Sigmoid colon (tissue), 4 donors: ENCODE data around the gene PADI2.

Source experiments
- CTCF ChIP-seq, 4 experiments: fragments of 450-650 bp in 3 of 4; fragments of 200-600 bp in 1 of 4; IDR thresholded peaks; one replicate each; pipeline ENCODE4 v1.5.1; 2016 to 2019; ENCODE audit warnings: antibody characterized with exemption in 4 of 4, mild to moderate bottlenecking in 3 of 4, moderate library complexity in 2 of 4
- EP300 ChIP-seq, 4 donors: sonication (generic); formaldehyde crosslinking; IDR thresholded peaks; one replicate each; pipeline ENCODE4 v1.6.1; 2017; ENCODE audit warnings: antibody characterized with exemption in 4 of 4
- POLR2A ChIP-seq, 2 donors: fragments of 450-650 bp; IDR thresholded peaks; one replicate each; pipeline ENCODE4 v1.6.1; 2016; ENCODE audit warnings: antibody characterized with exemption in 2 of 2, mild to moderate bottlenecking in 2 of 2, moderate library complexity in 2 of 2
- POLR2AphosphoS5 ChIP-seq, 4 donors: sonication (generic); formaldehyde crosslinking; IDR thresholded peaks; one replicate each; pipeline ENCODE4 v1.6.1; 2017; ENCODE audit warnings: antibody characterized with exemption in 4 of 4

DNA sequence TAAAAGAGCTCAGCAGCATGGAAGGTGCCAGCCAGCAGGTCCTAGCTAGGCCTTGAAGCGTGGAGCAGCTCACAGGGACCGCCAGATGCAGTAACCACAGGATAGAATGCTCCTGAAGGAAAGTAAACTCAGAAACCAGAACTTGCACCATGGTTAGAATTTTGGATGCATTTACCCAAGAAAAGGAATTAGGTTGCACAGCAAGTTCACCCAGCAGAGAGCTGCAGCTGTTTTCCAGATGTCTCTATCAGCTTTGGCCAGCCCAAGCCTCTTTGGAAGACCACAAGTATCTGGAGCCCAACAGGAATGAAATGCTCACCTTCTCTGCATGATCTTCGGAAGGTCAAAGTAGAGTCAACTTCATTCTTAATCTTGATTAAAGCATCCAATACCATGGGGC, 86.5 kb downstream of the PADI2 start:
- no peak for TF ChIP-seq CTCF (IDR thresholded peaks at IDR 0.05)
- no peak for TF ChIP-seq POLR2AphosphoS5 (IDR thresholded peaks at IDR 0.05)
- TF ChIP-seq EP300 (IDR thresholded peaks at IDR 0.05): no peak
- no peak for TF ChIP-seq POLR2A (IDR thresholded peaks at IDR 0.05)
